ENCODE results near the gene DGAT2L6.
A peak's percentile ranks its signal among the peaks of the same experiment; 100 is the strongest.

Gene DGAT2L6, protein sequence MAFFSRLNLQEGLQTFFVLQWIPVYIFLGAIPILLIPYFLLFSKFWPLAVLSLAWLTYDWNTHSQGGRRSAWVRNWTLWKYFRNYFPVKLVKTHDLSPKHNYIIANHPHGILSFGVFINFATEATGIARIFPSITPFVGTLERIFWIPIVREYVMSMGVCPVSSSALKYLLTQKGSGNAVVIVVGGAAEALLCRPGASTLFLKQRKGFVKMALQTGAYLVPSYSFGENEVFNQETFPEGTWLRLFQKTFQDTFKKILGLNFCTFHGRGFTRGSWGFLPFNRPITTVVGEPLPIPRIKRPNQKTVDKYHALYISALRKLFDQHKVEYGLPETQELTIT

DNA sequence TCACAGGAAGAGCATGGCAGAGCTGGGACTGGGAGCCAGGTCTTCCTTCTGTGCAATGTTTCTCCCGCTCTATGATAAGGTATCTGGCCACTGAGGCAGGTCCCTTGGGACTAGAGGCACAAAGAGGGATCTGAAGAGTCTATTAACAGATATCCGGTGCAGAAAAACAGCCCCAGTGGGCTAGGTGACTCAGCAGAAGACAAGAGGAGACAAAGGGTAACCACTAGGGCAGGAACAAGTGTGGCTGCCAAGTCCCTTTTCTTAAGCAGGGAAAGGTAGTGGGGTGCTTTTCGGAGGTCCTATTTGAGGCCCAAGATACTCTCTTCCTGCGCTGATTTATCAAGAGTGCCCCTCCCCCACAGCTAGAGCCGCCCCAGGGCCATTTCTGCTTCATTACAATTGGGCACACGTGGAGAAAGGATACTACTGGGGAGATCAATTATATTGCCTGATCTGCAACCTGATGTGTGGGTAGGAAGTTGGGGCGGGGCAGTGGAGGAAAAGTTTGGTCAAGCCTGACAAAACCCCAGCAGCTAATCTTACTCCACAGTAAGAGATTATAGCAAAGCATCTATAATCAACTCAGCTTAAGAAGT is at the start of gene DGAT2L6:
TSS of gene DGAT2L6 (plus strand) at position 546 of the 596 bp plus-strand sequence. CDS start 100 bp downstream, outside the sequence.
- Histone ChIP-seq H3K9me2 (ENCODE audit: low read depth, low read length) (no peaks in the 10 kb centered on the region), H3K9me3 (ENCODE audit: low read length) (no peaks in the 10 kb centered on the region), H3K4me3 (ENCODE audit: low read depth, low read length, poor library complexity, severe bottlenecking) (no peak within 1 kb of the TSS), H3K27ac (ENCODE audit: low read depth, low read length, poor library complexity, severe bottlenecking) (no peak within 1 kb of the TSS), H3K79me2 (ENCODE audit: insufficient read depth, low read length) (no peaks in the 10 kb centered on the region), H3K9ac (ENCODE audit: low read length) (no peak within 1 kb of the TSS), H3K4me2 (ENCODE audit: low read length) (peak within 1 kb of the TSS; percentile 6; the same call in 1 of the 2 replicates), H2AFZ (ENCODE audit: low read length) (no peak within 1 kb of the TSS), H4K20me1 (ENCODE audit: insufficient read depth, low read length) (no peaks in the 10 kb centered on the region), H3K4me1 (ENCODE audit: insufficient read depth, low read length, severe bottlenecking) (peaks cover 15% of the 10 kb centered on the region), H3F3A (ENCODE audit: insufficient read depth, low read length) (no peaks in the 10 kb centered on the region), H3K36me3 (ENCODE audit: insufficient read depth, low read length) (no peaks in the 10 kb centered on the region), H3K27me3 (ENCODE audit: insufficient read depth, low read length) (no peaks in the 10 kb centered on the region)
- TF ChIP-seq, protein P1, sequence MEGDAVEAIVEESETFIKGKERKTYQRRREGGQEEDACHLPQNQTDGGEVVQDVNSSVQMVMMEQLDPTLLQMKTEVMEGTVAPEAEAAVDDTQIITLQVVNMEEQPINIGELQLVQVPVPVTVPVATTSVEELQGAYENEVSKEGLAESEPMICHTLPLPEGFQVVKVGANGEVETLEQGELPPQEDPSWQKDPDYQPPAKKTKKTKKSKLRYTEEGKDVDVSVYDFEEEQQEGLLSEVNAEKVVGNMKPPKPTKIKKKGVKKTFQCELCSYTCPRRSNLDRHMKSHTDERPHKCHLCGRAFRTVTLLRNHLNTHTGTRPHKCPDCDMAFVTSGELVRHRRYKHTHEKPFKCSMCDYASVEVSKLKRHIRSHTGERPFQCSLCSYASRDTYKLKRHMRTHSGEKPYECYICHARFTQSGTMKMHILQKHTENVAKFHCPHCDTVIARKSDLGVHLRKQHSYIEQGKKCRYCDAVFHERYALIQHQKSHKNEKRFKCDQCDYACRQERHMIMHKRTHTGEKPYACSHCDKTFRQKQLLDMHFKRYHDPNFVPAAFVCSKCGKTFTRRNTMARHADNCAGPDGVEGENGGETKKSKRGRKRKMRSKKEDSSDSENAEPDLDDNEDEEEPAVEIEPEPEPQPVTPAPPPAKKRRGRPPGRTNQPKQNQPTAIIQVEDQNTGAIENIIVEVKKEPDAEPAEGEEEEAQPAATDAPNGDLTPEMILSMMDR (IDR thresholded peaks at IDR 0.05; ENCODE audit: low read length), result no peak
- TF ChIP-seq EZH2 (IDR thresholded peaks at IDR 0.05; ENCODE audit: borderline replicate concordance, low read length), result no peak

DNA sequence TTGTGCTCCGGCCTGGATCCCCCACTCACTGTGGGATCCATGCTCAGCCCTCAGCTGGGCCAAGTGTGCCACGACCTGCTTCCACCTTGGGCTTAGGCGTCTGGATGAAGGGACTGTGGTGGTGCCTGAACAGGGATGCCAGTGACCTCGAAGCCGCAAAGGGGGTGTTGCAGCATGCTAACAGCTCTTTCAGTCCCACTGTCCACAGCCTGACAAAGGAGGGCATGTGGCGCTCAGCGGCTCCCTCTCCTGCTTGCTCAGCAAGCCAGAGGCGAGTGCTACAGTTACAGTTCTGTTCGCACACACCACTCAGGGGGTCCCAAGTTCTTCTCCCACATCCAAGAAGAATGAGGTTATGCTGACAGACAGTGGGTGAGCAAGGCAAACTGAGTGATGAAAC is 49.2 kb upstream of the DGAT2L6 start:
- H3F3A ChIP-seq (ENCODE audit: insufficient read depth, low read length), result no peaks in the 10 kb centered on the region
- no peaks in the 10 kb centered on the region for H4K20me1 ChIP-seq (ENCODE audit: insufficient read depth, low read length)
- no peaks in the 10 kb centered on the region for H3K9me3 ChIP-seq (ENCODE audit: low read length)
- H3K9me2 ChIP-seq (ENCODE audit: low read depth, low read length), result no peaks in the 10 kb centered on the region
- no peak for TF ChIP-seq EZH2 (IDR thresholded peaks at IDR 0.05; ENCODE audit: borderline replicate concordance, low read length)
- TF ChIP-seq, protein P1 (IDR thresholded peaks at IDR 0.05; ENCODE audit: low read length), result no peak
- no peak overlapping the region for H3K27ac ChIP-seq (ENCODE audit: low read depth, low read length, poor library complexity, severe bottlenecking)
- no peak overlapping the region for H3K4me2 ChIP-seq (ENCODE audit: low read length)
- H3K27me3 ChIP-seq (ENCODE audit: insufficient read depth, low read length), result no peaks in the 10 kb centered on the region
- H3K36me3 ChIP-seq (ENCODE audit: insufficient read depth, low read length), result no peaks in the 10 kb centered on the region
- no peak overlapping the region for H3K9ac ChIP-seq (ENCODE audit: low read length)
- no peak overlapping the region for H3K4me3 ChIP-seq (ENCODE audit: low read depth, low read length, poor library complexity, severe bottlenecking)
- H3K79me2 ChIP-seq (ENCODE audit: insufficient read depth, low read length), result no peaks in the 10 kb centered on the region
- H3K4me1 ChIP-seq (ENCODE audit: insufficient read depth, low read length, severe bottlenecking), result peaks cover 10% of the 10 kb centered on the region
- H2AFZ ChIP-seq (ENCODE audit: low read length), result no peak overlapping the region

DNA sequence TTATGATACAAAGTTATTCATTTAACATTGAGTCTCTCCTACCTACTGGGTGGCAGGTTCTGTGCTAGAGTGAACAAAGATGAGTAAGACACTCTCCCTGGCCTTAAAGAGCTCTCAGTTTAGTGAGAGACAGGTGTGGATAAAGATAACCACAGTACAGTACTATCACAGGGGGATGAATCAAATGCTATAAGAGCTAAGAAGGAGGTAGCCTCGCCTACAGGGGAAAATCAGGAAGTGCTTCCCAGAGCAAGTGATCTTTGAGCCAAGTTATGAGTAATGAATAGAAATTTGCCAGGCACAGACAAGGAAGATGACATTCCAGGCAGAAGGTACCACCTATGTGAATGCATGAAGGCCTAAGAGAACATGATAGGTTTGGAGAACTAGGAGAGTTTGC is 47.5 kb upstream of the DGAT2L6 start:
- H3K9me2 ChIP-seq (ENCODE audit: low read depth, low read length), result no peaks in the 10 kb centered on the region
- no peaks in the 10 kb centered on the region for H3K27me3 ChIP-seq (ENCODE audit: insufficient read depth, low read length)
- no peaks in the 10 kb centered on the region for H3K9me3 ChIP-seq (ENCODE audit: low read length)
- H3F3A ChIP-seq (ENCODE audit: insufficient read depth, low read length), result no peaks in the 10 kb centered on the region
- H3K9ac ChIP-seq (ENCODE audit: low read length), result no peak overlapping the region
- H3K4me3 ChIP-seq (ENCODE audit: low read depth, low read length, poor library complexity, severe bottlenecking), result no peak overlapping the region
- H4K20me1 ChIP-seq (ENCODE audit: insufficient read depth, low read length), result no peaks in the 10 kb centered on the region
- no peak overlapping the region for H3K27ac ChIP-seq (ENCODE audit: low read depth, low read length, poor library complexity, severe bottlenecking)
- H3K4me1 ChIP-seq (ENCODE audit: insufficient read depth, low read length, severe bottlenecking), result peaks cover 16% of the 10 kb centered on the region
- H2AFZ ChIP-seq (ENCODE audit: low read length), result no peak overlapping the region
- TF ChIP-seq, protein P1 (IDR thresholded peaks at IDR 0.05; ENCODE audit: low read length), result no peak
- no peak for TF ChIP-seq EZH2 (IDR thresholded peaks at IDR 0.05; ENCODE audit: borderline replicate concordance, low read length)
- peaks cover 1% of the 10 kb centered on the region; the same call in 1 of the 2 replicates for H3K36me3 ChIP-seq (ENCODE audit: insufficient read depth, low read length)
- H3K4me2 ChIP-seq (ENCODE audit: low read length), result no peak overlapping the region
- peaks cover 4% of the 10 kb centered on the region; the same call in 1 of the 2 replicates for H3K79me2 ChIP-seq (ENCODE audit: insufficient read depth, low read length)
